Measurements from ENCODE around the gene MGMT. TPM values are rescaled to one million over a fixed set of nuclear protein-coding genes. Genes with fewer than 3 reads are reported as not detected.
A peak's percentile ranks its signal among the peaks of the same experiment; 100 is the strongest.

Gene MGMT
- total RNA-seq, 1 donor from 2014 or later, result 19.4 TPM

GRCh38 chr10:129706081-129706480 lies 239.0 kb downstream of the MGMT start:
- Histone ChIP-seq H3K27me3 (no peaks in the 10 kb centered on the region), H3K36me3 (peaks cover 7% of the 10 kb centered on the region), H3K4me1 (peaks cover 6% of the 10 kb centered on the region), H3K27ac (no peak overlapping the region), H3K9me3 (no peaks in the 10 kb centered on the region), H3K4me3 (no peak overlapping the region)
- DNase-seq, result no peak
- no peak for ATAC-seq
- intact Hi-C loops (cut with DNase I), result no loop called here
- TF ChIP-seq, protein P1, sequence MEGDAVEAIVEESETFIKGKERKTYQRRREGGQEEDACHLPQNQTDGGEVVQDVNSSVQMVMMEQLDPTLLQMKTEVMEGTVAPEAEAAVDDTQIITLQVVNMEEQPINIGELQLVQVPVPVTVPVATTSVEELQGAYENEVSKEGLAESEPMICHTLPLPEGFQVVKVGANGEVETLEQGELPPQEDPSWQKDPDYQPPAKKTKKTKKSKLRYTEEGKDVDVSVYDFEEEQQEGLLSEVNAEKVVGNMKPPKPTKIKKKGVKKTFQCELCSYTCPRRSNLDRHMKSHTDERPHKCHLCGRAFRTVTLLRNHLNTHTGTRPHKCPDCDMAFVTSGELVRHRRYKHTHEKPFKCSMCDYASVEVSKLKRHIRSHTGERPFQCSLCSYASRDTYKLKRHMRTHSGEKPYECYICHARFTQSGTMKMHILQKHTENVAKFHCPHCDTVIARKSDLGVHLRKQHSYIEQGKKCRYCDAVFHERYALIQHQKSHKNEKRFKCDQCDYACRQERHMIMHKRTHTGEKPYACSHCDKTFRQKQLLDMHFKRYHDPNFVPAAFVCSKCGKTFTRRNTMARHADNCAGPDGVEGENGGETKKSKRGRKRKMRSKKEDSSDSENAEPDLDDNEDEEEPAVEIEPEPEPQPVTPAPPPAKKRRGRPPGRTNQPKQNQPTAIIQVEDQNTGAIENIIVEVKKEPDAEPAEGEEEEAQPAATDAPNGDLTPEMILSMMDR (IDR thresholded peaks at IDR 0.05), result no peak

DNA sequence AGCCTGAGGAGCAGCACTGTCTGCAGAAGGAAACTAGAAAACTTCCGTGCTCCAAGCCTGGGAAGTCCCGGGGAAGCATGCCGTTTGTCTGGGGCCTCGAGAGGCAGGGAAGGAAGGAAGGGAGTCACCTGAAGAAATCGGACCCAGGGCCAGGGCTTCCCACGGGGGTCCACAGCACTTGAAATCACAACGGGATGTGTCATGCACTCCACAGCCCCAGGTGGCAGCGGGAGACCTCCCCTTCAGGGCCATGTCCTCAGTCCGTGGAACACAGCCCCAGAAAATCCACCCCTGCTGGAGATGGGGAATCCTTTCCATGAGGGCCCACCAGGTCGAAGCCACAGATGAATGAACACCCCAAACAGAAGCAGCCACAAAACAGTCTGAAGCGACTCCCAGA lies 239.5 kb downstream of the MGMT start:
- no peaks in the 10 kb centered on the region for H3K27me3 ChIP-seq
- H3K9me3 ChIP-seq, result no peaks in the 10 kb centered on the region
- H3K27ac ChIP-seq, result no peak overlapping the region
- intact Hi-C loops (cut with DNase I), result no loop called here
- no peak overlapping the region for H3K4me3 ChIP-seq
- TF ChIP-seq, protein P1 (IDR thresholded peaks at IDR 0.05), result no peak
- peaks cover 7% of the 10 kb centered on the region for H3K36me3 ChIP-seq
- DNase-seq (no peak), ATAC-seq (no peak)
- H3K4me1 ChIP-seq, result peaks cover 6% of the 10 kb centered on the region

GRCh38 chr10:129707406-129708388 lies 240.7 kb downstream of the MGMT start:
- peaks cover 6% of the 10 kb centered on the region for H3K4me1 ChIP-seq
- no peaks in the 10 kb centered on the region for H3K27me3 ChIP-seq
- H3K9me3 ChIP-seq, result no peaks in the 10 kb centered on the region
- H3K4me3 ChIP-seq, result no peak overlapping the region
- intact Hi-C loops (cut with DNase I), result no loop called here
- DNase-seq (no peak), ATAC-seq (peak; percentile 50)
- H3K27ac ChIP-seq, result no peak overlapping the region
- TF ChIP-seq, protein P1 (IDR thresholded peaks at IDR 0.05), result no peak
- H3K36me3 ChIP-seq, result peaks cover 7% of the 10 kb centered on the region

DNA sequence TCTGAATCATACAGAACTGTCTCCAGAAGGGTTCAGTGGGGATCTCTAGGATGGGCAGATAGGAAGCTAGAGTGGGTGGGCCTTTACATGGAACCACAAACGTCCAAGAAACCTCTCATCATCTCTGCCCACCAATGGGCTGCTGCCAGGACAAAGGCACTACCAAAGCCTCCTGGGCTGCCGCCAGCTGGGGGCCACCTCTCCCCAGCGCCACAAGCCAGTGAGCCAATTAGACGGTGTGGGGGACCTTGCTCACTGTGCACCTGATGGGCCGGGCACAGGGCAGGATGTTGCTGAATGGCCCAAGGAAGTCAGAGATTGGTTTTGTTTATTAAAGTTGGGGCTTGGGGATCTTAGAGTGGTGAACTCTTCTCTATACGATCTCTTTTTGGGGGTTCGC lies 242.1 kb downstream of the MGMT start:
- no peaks in the 10 kb centered on the region for H3K27me3 ChIP-seq

GRCh38 chr10:129709627-129710509 lies 242.8 kb downstream of the MGMT start:
- no peaks in the 10 kb centered on the region for H3K9me3 ChIP-seq
- no peaks in the 10 kb centered on the region for H3K27me3 ChIP-seq
- intact Hi-C loops (cut with DNase I), result no loop called here
- no peak overlapping the region for H3K27ac ChIP-seq
- peaks cover 7% of the 10 kb centered on the region for H3K36me3 ChIP-seq
- TF ChIP-seq, protein P1 (IDR thresholded peaks at IDR 0.05), result no peak
- ATAC-seq, result no peak
- no peak overlapping the region for H3K4me3 ChIP-seq
- no peak for DNase-seq
- H3K4me1 ChIP-seq, result peaks cover 6% of the 10 kb centered on the region

More for the DNA sequence above, 242.1 kb downstream of the MGMT start:
- no peak overlapping the region for H3K4me3 ChIP-seq
- peaks cover 7% of the 10 kb centered on the region for H3K36me3 ChIP-seq
- peaks cover 6% of the 10 kb centered on the region for H3K4me1 ChIP-seq
- no peak for ATAC-seq
- no peak overlapping the region for H3K27ac ChIP-seq
- DNase-seq, result no peak
- H3K9me3 ChIP-seq, result no peaks in the 10 kb centered on the region
- TF ChIP-seq, protein P1 (IDR thresholded peaks at IDR 0.05), result no peak
- intact Hi-C loops (cut with DNase I), result no loop called here
